K562 treated with DMSO at 1 percent for 24 hours (cell line): Measurements from ENCODE around the gene CNTRL. TPM values are rescaled to one million over a fixed set of nuclear protein-coding genes. Genes with fewer than 3 reads are reported as not detected.

Experiments used
- total RNA-seq: library from RNA; unstranded; fragments of 300-600 nt; gene quantifications from 2 replicates; pipeline ENCODE4 v1.2.3, GENCODE V29; 2022; ENCODE audit warnings: low read depth; ENCODE audit not compliant: insufficient read depth

Gene CNTRL, protein sequence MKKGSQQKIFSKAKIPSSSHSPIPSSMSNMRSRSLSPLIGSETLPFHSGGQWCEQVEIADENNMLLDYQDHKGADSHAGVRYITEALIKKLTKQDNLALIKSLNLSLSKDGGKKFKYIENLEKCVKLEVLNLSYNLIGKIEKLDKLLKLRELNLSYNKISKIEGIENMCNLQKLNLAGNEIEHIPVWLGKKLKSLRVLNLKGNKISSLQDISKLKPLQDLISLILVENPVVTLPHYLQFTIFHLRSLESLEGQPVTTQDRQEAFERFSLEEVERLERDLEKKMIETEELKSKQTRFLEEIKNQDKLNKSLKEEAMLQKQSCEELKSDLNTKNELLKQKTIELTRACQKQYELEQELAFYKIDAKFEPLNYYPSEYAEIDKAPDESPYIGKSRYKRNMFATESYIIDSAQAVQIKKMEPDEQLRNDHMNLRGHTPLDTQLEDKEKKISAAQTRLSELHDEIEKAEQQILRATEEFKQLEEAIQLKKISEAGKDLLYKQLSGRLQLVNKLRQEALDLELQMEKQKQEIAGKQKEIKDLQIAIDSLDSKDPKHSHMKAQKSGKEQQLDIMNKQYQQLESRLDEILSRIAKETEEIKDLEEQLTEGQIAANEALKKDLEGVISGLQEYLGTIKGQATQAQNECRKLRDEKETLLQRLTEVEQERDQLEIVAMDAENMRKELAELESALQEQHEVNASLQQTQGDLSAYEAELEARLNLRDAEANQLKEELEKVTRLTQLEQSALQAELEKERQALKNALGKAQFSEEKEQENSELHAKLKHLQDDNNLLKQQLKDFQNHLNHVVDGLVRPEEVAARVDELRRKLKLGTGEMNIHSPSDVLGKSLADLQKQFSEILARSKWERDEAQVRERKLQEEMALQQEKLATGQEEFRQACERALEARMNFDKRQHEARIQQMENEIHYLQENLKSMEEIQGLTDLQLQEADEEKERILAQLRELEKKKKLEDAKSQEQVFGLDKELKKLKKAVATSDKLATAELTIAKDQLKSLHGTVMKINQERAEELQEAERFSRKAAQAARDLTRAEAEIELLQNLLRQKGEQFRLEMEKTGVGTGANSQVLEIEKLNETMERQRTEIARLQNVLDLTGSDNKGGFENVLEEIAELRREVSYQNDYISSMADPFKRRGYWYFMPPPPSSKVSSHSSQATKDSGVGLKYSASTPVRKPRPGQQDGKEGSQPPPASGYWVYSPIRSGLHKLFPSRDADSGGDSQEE (N-terminal part only)
- total RNA-seq, result 15.4 and 19.5 TPM in 2 replicates

DNA sequence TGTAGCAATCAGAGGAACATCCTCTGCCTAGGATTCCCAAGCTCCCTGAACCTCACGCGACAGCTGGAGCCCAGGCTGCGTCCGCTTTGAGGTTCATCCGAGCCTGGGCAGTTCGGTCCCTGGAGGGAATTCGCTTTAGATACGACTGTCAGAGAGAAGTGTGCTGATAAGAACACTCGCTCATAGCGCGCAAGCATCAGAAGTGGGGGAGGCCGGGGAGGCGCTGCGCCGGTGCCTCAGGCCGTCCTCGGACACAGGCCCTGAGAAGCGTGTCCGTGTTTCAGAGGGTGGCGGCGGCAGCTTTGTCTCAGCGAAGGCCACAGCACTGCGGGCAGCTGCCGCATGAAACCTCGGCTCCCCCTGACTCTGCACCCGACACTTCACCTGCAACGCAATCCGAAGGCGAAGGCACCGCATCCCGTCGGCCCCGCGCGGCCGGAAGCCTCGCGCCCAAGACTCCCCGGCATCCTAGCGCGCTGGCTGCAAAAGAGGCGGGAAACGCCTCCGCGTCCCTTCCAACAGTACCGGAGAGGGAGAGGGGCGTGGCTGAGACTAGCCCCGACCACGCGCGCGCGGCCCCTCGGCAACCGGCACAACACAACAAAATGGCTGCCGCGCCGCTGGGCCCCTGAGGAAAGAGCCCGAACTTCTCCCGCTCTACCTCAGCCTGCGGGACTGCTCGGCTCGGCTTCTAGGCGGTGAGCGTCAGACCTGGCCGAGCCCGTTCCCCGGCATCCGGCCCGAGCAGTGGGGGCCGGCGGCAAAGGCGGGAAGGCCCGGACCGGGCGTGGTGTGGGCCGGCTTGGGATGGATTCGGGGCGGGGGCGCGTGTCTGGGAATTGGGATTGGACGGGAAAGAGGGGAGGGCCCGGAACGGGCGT is at the start of gene CNTRL:
CNTRL (plus strand) TSS at position 586 of the 881 bp plus-strand sequence. CDS start 13,372 bp downstream, outside the sequence.

DNA sequence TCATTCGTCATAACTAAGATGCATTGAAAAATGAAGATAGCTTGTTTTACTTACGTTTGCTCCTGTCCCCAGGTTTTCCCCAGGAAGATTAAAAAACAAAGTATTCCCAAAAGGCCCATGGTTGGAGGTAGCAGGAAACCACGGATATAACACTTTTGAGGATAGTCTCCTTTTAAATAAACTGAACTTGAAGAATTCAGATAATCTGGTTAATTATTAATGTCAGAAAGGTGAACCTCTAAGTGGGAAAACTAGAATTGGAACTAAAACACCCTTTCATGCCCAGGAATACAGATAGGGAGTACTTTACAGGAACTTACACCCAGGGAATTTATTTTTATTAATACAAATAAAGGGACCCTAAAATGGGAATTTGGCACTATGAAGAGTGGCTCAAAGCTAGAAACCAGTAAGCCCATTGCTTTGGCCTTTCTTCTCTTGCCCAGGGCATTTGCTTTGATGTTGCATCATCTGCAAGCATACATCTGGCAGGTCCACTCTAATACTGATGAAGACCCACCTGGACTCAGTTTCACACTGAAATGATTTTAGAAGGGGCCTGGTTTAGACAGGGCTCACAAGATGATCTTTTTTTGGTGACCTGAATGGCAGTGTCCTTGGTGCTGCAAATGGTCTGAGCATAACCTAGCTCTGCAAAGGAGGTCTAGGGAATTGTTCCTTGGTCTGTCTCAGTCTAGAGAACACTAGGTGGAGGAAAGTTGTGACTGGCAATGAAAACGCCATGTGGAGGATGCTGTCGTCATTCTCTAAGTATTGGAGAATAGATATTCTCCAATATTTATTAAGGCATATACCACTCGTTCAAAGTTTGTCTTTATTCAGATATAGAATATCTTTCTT is 24.4 kb upstream of the CNTRL start, which contains the start of gene C5:
C5 (minus strand) TSS at position 148 of the 861 bp plus-strand sequence; CDS start at position 119, 29 bp downstream.

DNA sequence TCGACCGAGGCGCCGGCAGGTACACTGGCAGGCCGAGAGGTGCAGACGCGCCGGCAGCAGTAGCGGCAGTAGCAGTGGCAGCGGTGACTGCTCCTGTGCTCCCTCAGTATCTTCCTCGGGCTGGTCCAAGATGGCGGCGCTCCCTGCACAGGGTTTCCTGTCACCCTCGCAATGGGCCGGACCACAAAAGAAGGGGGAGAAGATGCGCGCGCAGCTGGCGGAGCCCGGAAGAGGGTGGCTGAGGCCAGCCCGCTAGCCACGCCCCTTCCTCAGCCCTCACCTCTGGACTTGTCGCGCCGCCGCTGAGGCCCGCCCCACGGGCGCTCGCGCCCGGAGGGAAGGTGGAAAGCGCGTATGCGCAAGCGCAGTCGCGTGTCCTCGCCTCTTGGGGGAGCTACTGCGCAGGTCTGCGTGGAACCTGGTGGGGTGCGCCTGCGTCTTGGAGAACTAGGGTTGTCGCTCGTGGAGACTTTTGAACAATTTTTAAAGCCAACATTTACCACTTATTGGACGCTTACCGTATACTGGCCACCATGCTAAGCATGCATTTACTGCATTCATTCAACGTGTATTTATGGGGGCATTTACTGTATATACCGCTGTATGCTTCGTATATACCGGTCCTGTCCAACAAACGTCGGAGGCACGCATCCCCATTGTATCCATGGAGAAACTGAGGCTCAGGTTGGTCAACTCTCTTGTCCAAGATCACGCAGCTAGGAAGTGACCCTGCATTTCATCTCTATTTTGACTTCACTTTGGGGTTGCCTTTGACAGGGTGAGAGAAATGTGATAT is 127.2 kb downstream of the CNTRL start, which contains the start of gene RAB14:
RAB14 (minus strand) TSS at position 132 of the 796 bp plus-strand sequence. CDS start 8,457 bp downstream, outside the sequence.

Other genes starting within 250 kb of the CNTRL start
- gene PSMD5, start 232.0 kb upstream of the CNTRL start, total RNA-seq, result 33.3 and 73.1 TPM in 2 replicates
- 142 and 144 TPM in 2 replicates for gene PHF19, start 197.8 kb upstream of the CNTRL start, total RNA-seq
- gene TRAF1, start 148.2 kb upstream of the CNTRL start, total RNA-seq, result 0.15 and 0.28 TPM in 2 replicates
- gene C5, start 24.7 kb upstream of the CNTRL start, total RNA-seq, result 0.93 and 1.1 TPM in 2 replicates
- gene RAB14, start 126.9 kb downstream of the CNTRL start, total RNA-seq, result 21.5 and 24.9 TPM in 2 replicates
- 96.6 TPM in 2 replicates for gene GSN, start 193.2 kb downstream of the CNTRL start, total RNA-seq